ENCODE measurements around the gene VPS37B. TPM values are rescaled to one million over a fixed set of nuclear protein-coding genes. Genes with fewer than 3 reads are reported as not detected.
"Not testable (repeated sequence)": the region's sequence is repeated elsewhere in the genome, so short reads cannot be mapped to it uniquely, and the experiment has no call there.

The VPS37B gene
- total and polyA plus RNA-seq, 5 donors from 2014 or later, result 19.0 to 99.2 (median 21.3) TPM

GRCh38 chr12:122920687-122921086 is 24.8 kb upstream of the VPS37B start:
- DNase-seq (no peak), ATAC-seq (ENCODE audit: low read depth in 2 of 2) (no peak)
- H3K27me3 Mint-ChIP-seq, result no peaks in the 10 kb centered on the region
- no peak overlapping the region for H3K4me3 Mint-ChIP-seq
- Histone ChIP-seq H3K9me3 (ENCODE audit: control insufficient read depth in 2 of 2, low read length in 2 of 2) (no peaks in the 10 kb centered on the region), H3K36me3 (ENCODE audit: control insufficient read depth, insufficient read depth, low read length) (no peaks in the 10 kb centered on the region), H3K4me3 (ENCODE audit: low read depth, low read length) (no peak overlapping the region), H3K27me3 (ENCODE audit: control insufficient read depth, insufficient read depth, low read length) (no peaks in the 10 kb centered on the region), H3K27ac (ENCODE audit: insufficient read depth, low read length, poor library complexity, severe bottlenecking) (no peak overlapping the region), H3K4me1 (ENCODE audit: control insufficient read depth, insufficient read depth, low read length, poor library complexity, severe bottlenecking) (no peaks in the 10 kb centered on the region)
- H3K4me1 Mint-ChIP-seq, result no peaks in the 10 kb centered on the region
- H3K27ac Mint-ChIP-seq, result no peak overlapping the region
- H3K9me3 Mint-ChIP-seq, result no peaks in the 10 kb centered on the region
- no peaks in the 10 kb centered on the region for H3K36me3 Mint-ChIP-seq

GRCh38 chr12:122918827-122919226 is 22.9 kb upstream of the VPS37B start:
- Mint-ChIP-seq H3K36me3 (no peaks in the 10 kb centered on the region), H3K9me3 (no peaks in the 10 kb centered on the region), H3K4me3 (no peak overlapping the region), H3K27ac (peak overlapping the region in 1 of 3 donors; percentile 6), H3K4me1 (no peaks in the 10 kb centered on the region), H3K27me3 (peaks cover 5% of the 10 kb centered on the region)
- ATAC-seq (ENCODE audit: low read depth in 2 of 2), result no peak
- H3K9me3 ChIP-seq (ENCODE audit: control insufficient read depth in 2 of 2, low read length in 2 of 2), result no peaks in the 10 kb centered on the region
- H3K36me3 ChIP-seq (ENCODE audit: control insufficient read depth, insufficient read depth, low read length), result no peaks in the 10 kb centered on the region
- no peak overlapping the region for H3K27ac ChIP-seq (ENCODE audit: insufficient read depth, low read length, poor library complexity, severe bottlenecking)
- DNase-seq, result no peak
- H3K27me3 ChIP-seq (ENCODE audit: control insufficient read depth, insufficient read depth, low read length), result no peaks in the 10 kb centered on the region
- no peak overlapping the region for H3K4me3 ChIP-seq (ENCODE audit: low read depth, low read length)
- H3K4me1 ChIP-seq (ENCODE audit: control insufficient read depth, insufficient read depth, low read length, poor library complexity, severe bottlenecking), result no peaks in the 10 kb centered on the region

GRCh38 chr12:122917507-122918121 is 21.7 kb upstream of the VPS37B start:
- ATAC-seq (ENCODE audit: low read depth in 2 of 2) (no peak), DNase-seq (no peak)
- Histone ChIP-seq H3K27me3 (ENCODE audit: control insufficient read depth, insufficient read depth, low read length) (no peaks in the 10 kb centered on the region), H3K27ac (ENCODE audit: insufficient read depth, low read length, poor library complexity, severe bottlenecking) (no peak overlapping the region), H3K4me1 (ENCODE audit: control insufficient read depth, insufficient read depth, low read length, poor library complexity, severe bottlenecking) (no peaks in the 10 kb centered on the region), H3K4me3 (ENCODE audit: low read depth, low read length) (no peak overlapping the region), H3K9me3 (ENCODE audit: control insufficient read depth in 2 of 2, low read length in 2 of 2) (no peaks in the 10 kb centered on the region), H3K36me3 (ENCODE audit: control insufficient read depth, insufficient read depth, low read length) (no peaks in the 10 kb centered on the region)
- peak overlapping the region in 1 of 3 donors; percentile 78 for H3K27ac Mint-ChIP-seq
- H3K27me3 Mint-ChIP-seq, result peaks cover 5% of the 10 kb centered on the region
- no peaks in the 10 kb centered on the region for H3K9me3 Mint-ChIP-seq
- H3K36me3 Mint-ChIP-seq, result no peaks in the 10 kb centered on the region
- no peaks in the 10 kb centered on the region for H3K4me1 Mint-ChIP-seq
- no peak overlapping the region for H3K4me3 Mint-ChIP-seq

- ATAC-seq (ENCODE audit: low read depth in 2 of 2) (no peak), DNase-seq (no peak)
- H3K27me3 ChIP-seq (ENCODE audit: control insufficient read depth, insufficient read depth, low read length), result no peaks in the 10 kb centered on the region
- Mint-ChIP-seq H3K36me3 (no peaks in the 10 kb centered on the region), H3K27me3 (peaks cover 4% of the 10 kb centered on the region), H3K27ac (no peak overlapping the region), H3K9me3 (no peaks in the 10 kb centered on the region), H3K4me3 (no peak overlapping the region), H3K4me1 (no peaks in the 10 kb centered on the region)
- no peak overlapping the region for H3K4me3 ChIP-seq (ENCODE audit: low read depth, low read length)
- H3K4me1 ChIP-seq (ENCODE audit: control insufficient read depth, insufficient read depth, low read length, poor library complexity, severe bottlenecking), result no peaks in the 10 kb centered on the region
- H3K9me3 ChIP-seq (ENCODE audit: control insufficient read depth in 2 of 2, low read length in 2 of 2), result no peaks in the 10 kb centered on the region
- H3K36me3 ChIP-seq (ENCODE audit: control insufficient read depth, insufficient read depth, low read length), result no peaks in the 10 kb centered on the region
- no peak overlapping the region for H3K27ac ChIP-seq (ENCODE audit: insufficient read depth, low read length, poor library complexity, severe bottlenecking)
Observed at GRCh38 chr12:122909442-122910288, 13.7 kb upstream of the VPS37B start.

GRCh38 chr12:122908915-122909314 is 13.0 kb upstream of the VPS37B start:
- DNase-seq, result no peak
- Histone ChIP-seq H3K4me1 (ENCODE audit: control insufficient read depth, insufficient read depth, low read length, poor library complexity, severe bottlenecking) (no peaks in the 10 kb centered on the region), H3K27ac (ENCODE audit: insufficient read depth, low read length, poor library complexity, severe bottlenecking) (no peak overlapping the region), H3K4me3 (ENCODE audit: low read depth, low read length) (no peak overlapping the region), H3K27me3 (ENCODE audit: control insufficient read depth, insufficient read depth, low read length) (no peaks in the 10 kb centered on the region), H3K9me3 (ENCODE audit: control insufficient read depth in 2 of 2, low read length in 2 of 2) (no peaks in the 10 kb centered on the region), H3K36me3 (ENCODE audit: control insufficient read depth, insufficient read depth, low read length) (no peaks in the 10 kb centered on the region)
- Mint-ChIP-seq H3K27me3 (peaks cover 4% of the 10 kb centered on the region), H3K4me3 (no peak overlapping the region), H3K36me3 (no peaks in the 10 kb centered on the region), H3K27ac (no peak overlapping the region), H3K9me3 (no peaks in the 10 kb centered on the region), H3K4me1 (peaks cover 0 to 2% (median 0%) of the 10 kb centered on the region in 4 donors)
- no peak for ATAC-seq (ENCODE audit: low read depth in 2 of 2)

GRCh38 chr12:122905258-122905657 is 9.3 kb upstream of the VPS37B start:
- H3K9me3 ChIP-seq (ENCODE audit: control insufficient read depth in 2 of 2, low read length in 2 of 2); ATAC-seq (ENCODE audit: low read depth in 2 of 2); H3K27me3 Mint-ChIP-seq; H3K36me3 Mint-ChIP-seq; H3K27ac ChIP-seq (ENCODE audit: insufficient read depth, low read length, poor library complexity, severe bottlenecking); DNase-seq; H3K27me3 ChIP-seq (ENCODE audit: control insufficient read depth, insufficient read depth, low read length); H3K9me3 Mint-ChIP-seq; H3K4me3 ChIP-seq (ENCODE audit: low read depth, low read length); H3K27ac Mint-ChIP-seq; H3K36me3 ChIP-seq (ENCODE audit: control insufficient read depth, insufficient read depth, low read length); H3K4me3 Mint-ChIP-seq: not testable (repeated sequence)
- peaks cover 13% of the 10 kb centered on the region for H3K4me1 ChIP-seq (ENCODE audit: control insufficient read depth, insufficient read depth, low read length, poor library complexity, severe bottlenecking)
- H3K4me1 Mint-ChIP-seq, result peaks cover 10 to 20% (median 16%) of the 10 kb centered on the region in 4 donors

- Histone ChIP-seq H3K4me1 (ENCODE audit: control insufficient read depth, insufficient read depth, low read length, poor library complexity, severe bottlenecking) (peaks cover 29% of the 10 kb centered on the region), H3K9me3 (ENCODE audit: control insufficient read depth in 2 of 2, low read length in 2 of 2) (no peaks in the 10 kb centered on the region), H3K36me3 (ENCODE audit: control insufficient read depth, insufficient read depth, low read length) (no peaks in the 10 kb centered on the region), H3K4me3 (ENCODE audit: low read depth, low read length) (no peak overlapping the region), H3K27ac (ENCODE audit: insufficient read depth, low read length, poor library complexity, severe bottlenecking) (no peak overlapping the region), H3K27me3 (ENCODE audit: control insufficient read depth, insufficient read depth, low read length) (no peaks in the 10 kb centered on the region)
- ATAC-seq (ENCODE audit: low read depth in 2 of 2) (no peak), DNase-seq (no peak)
- peaks cover 21 to 35% (median 27%) of the 10 kb centered on the region in 4 donors for H3K4me1 Mint-ChIP-seq
- H3K9me3 Mint-ChIP-seq, result no peaks in the 10 kb centered on the region
- peak overlapping the region in 1 of 3 donors; percentile 26 for H3K27ac Mint-ChIP-seq
- H3K4me3 Mint-ChIP-seq, result peak overlapping the region in 1 of 4 donors; percentile 65
- no peaks in the 10 kb centered on the region for H3K36me3 Mint-ChIP-seq
- peaks cover 6% of the 10 kb centered on the region for H3K27me3 Mint-ChIP-seq
Observed at GRCh38 chr12:122903693-122904034, 7.7 kb upstream of the VPS37B start.

All from CD4-positive, CD25-positive, alpha-beta regulatory T cell (primary cell).